Measurements from ENCODE around the gene SHQ1. TPM values are rescaled to one million over a fixed set of nuclear protein-coding genes. Genes with fewer than 3 reads are reported as not detected.
A peak's percentile ranks its signal among the peaks of the same experiment; 100 is the strongest.

Gene SHQ1
- total RNA-seq, 1 donor from 2014 or later: 19.3 TPM

GRCh38 chr3:72848703-72849081 is 447 bp upstream of the SHQ1 start:
- DNase-seq (ENCODE audit: low read depth, low spot score): no peak

- no peak for DNase-seq (ENCODE audit: low read depth, low spot score)
These were observed 963 bp downstream of the SHQ1 start for GRCh38 chr3:72847282-72847681.

GRCh38 chr3:72846166-72846565 is 2.1 kb downstream of the SHQ1 start:
- DNase-seq (ENCODE audit: low read depth, low spot score): no peak

DNA sequence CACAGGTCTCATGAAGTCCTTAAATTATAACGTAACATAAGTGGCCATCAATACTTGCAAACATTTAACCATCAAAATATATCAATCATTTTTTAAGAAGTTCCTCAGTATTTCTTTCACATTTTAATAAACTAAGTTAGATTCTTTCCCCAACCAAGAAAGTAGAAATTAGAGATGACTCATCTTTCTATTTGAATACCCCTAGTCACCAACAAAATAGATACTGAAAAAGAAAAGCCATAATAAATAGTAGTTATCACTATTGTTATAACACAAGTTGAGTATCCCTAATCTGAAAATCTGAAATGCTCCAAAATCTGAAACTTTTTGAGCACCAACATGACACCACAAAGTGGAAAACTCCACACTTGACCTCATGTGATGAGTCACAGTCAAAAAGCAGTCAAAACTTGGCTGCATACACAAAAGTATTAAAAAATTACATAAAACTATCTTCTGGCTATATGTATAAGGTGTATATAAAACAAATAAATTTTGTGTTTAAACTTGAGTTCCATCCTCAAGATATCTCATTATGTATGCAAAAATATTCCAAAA is 3.7 kb downstream of the SHQ1 start:
- DNase-seq (ENCODE audit: low read depth, low spot score): no peak

GRCh38 chr3:72839057-72839456 is 9.2 kb downstream of the SHQ1 start:
- DNase-seq (ENCODE audit: low read depth, low spot score): no peak

DNA sequence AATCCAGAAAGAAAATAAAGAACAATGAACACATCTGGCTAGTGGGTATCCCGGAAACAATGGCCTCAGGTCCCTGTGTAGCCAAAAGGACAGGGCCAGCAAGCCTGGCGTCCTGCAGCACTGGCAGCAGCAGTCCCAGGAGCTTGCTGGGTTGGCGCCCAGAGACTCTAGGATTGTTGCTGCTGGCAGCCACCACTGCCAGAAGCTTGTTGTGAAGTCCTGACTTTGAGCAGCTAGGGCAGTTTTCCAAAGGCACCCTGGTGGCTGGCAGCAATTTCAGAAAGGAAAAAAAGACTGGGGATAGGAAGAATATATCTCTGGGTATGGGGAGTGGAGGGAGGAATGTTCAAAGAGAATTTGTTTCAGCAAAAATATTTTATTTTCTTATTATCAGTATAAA is 11.3 kb downstream of the SHQ1 start:
- no peak for DNase-seq (ENCODE audit: low read depth, low spot score)

GRCh38 chr3:72836416-72836815 is 11.8 kb downstream of the SHQ1 start:
- no peak for DNase-seq (ENCODE audit: low read depth, low spot score)

- DNase-seq (ENCODE audit: low read depth, low spot score): no peak
These were observed 17.6 kb downstream of the SHQ1 start for GRCh38 chr3:72830452-72831223.

GRCh38 chr3:72829701-72830100 is 18.5 kb downstream of the SHQ1 start:
- no peak for DNase-seq (ENCODE audit: low read depth, low spot score)

- DNase-seq (ENCODE audit: low read depth, low spot score): no peak
These were observed 27.0 kb downstream of the SHQ1 start for GRCh38 chr3:72821161-72821781.

DNA sequence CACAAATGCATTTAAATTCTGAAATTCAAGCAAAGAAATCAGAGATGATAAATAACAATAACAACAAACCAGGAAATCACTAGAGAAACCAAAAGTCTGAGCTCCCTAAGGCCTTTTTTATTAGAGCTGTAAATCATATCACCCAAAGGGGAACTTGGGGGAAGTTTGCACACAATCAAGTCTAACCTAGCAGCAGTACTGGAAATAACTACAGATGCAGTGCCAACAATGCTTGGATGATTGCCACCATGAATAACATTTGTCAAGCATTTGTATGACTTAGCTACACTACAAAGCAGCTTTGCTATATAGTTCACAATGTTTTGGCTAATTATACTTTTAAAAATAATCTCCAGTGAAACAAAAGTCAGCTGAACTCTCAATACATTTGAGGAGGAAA is 27.8 kb downstream of the SHQ1 start:
- peak; percentile 81 for DNase-seq (ENCODE audit: low read depth, low spot score)

DNA sequence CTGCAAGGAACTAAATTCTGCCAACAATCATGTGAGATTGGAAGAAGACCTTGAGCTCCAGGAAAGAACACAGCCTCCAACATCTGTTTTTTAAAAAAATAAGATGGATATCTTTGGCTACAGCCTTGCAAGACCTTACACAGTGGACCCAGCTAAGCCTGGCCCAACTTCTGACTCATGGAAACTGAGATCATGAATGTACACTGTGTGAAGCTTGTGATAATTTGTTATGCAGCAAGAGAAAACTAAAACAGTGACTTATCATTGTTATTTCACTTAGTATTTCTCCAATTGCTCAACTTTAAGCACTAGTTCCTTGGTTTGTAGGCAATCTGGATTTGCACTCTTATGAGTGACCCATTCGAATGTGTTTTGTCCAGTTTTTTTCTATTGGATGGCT is 29.3 kb downstream of the SHQ1 start:
- no peak for DNase-seq (ENCODE audit: low read depth, low spot score)

- DNase-seq (ENCODE audit: low read depth, low spot score): no peak
These were observed 30.0 kb downstream of the SHQ1 start for GRCh38 chr3:72818092-72818773.

DNA sequence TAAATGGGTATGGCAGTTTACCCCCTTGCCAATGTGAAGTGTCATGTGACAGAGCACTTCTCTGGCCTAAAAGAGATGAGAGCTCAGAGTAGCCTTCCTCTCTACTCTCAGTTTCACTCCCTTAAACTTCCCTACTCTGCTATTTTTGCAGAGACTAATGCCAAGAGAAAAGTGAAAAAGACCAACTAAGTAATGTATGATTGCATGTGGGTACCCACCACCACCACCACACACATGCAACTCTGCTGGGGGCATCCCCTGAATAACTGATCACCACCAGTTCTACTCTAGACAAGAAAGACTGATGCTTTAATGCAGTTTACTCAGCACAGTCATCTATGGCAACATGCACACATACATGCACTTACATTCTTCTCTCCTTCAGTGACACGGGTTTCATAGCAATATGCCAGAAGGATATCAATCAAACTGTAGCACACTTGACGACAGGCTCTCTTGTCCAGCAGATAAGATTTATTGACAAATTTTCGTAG is 31.3 kb downstream of the SHQ1 start:
- DNase-seq (ENCODE audit: low read depth, low spot score): no peak

DNA sequence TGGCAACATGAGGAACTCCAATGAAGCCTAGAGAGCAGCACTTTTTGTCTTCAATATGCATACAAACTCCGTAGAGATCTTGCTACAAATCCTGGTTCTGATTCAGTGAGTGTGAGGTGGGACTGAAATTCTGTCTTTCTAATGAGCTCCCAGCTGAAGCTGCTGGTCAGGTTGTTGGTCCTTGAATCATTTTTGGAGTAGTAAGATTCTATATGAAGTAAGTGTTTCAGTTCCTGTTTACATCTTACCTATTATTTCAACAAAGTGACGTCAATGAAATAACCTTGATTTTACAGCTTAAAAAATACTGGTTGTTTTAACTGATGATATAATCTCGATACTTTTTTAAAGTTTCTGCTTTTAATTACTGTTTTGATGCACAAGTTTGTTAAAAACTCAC is 33.9 kb downstream of the SHQ1 start:
- no peak for DNase-seq (ENCODE audit: low read depth, low spot score)

- DNase-seq (ENCODE audit: low read depth, low spot score): no peak
These were observed 36.0 kb downstream of the SHQ1 start for GRCh38 chr3:72812201-72812600.

- no peak for DNase-seq (ENCODE audit: low read depth, low spot score)
These were observed 36.7 kb downstream of the SHQ1 start for GRCh38 chr3:72811571-72811970.

- DNase-seq (ENCODE audit: low read depth, low spot score): no peak
These were observed 37.4 kb downstream of the SHQ1 start for GRCh38 chr3:72810659-72811434.

- no peak for DNase-seq (ENCODE audit: low read depth, low spot score)
These were observed 38.2 kb downstream of the SHQ1 start for GRCh38 chr3:72810063-72810462.

DNA sequence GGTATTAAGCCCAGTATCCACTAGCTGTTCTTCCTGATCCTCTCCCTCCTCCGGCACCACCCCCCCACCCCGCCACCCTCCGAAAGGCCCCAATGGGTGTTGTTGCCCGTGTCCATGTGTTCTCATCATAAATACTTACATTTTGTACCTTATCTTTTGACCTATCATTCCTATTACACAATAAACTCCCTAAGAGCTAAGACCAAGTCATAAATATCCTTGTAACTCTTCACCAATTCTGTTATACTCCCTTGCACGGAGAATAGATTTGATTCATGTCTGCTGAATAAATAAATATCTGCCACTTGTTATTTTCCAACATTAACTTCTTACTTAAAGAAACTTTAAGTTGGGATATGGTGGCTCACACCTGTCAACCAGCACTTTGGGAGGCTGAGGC is 43.9 kb downstream of the SHQ1 start:
- no peak for DNase-seq (ENCODE audit: low read depth, low spot score)

GRCh38 chr3:72803573-72803972 is 44.7 kb downstream of the SHQ1 start:
- no peak for DNase-seq (ENCODE audit: low read depth, low spot score)
